Endothelial cell of umbilical vein (primary cell): ENCODE data around the gene NLGN2. TPM values are rescaled to one million over a fixed set of nuclear protein-coding genes. Genes with fewer than 3 reads are reported as not detected.
A peak's percentile ranks its signal among the peaks of the same experiment; 100 is the strongest.

ENCODE experiments used
- Bru-seq: library from RNA; stranded (reverse); fragments of 400-500 nt; gene quantifications from one replicate; lab custom pipeline; 2021; lab: Mats Ljungman, UMichigan
- BruChase-seq, 2 experiments: library from RNA; stranded (reverse); fragments of 400-500 nt; gene quantifications; one replicate each; lab custom pipeline; 2021; lab: Mats Ljungman, UMichigan
- BruUV-seq: library from RNA; stranded (reverse); fragments of 400-500 nt; replicated peaks from 2 replicates; lab custom pipeline; 2021; lab: Mats Ljungman, UMichigan
- CTCF ChIA-PET: fragments of 300-600, 350-600 bp; sonication (Branson Sonifier 250); formaldehyde crosslinking; loops from one replicate; lab custom pipeline; 2021; ENCODE audit warnings: antibody characterized with exemption, inconsistent platforms; lab: Charles Lee
- POLR2A ChIA-PET: fragments of 300-600, 350-600 bp; sonication (Branson Sonifier 250); formaldehyde crosslinking; loops from one replicate; lab custom pipeline; 2021; ENCODE audit warnings: antibody characterized with exemption, inconsistent platforms; lab: Charles Lee
- DNase-seq: peaks from one replicate; pipeline ENCODE4 v3.0.0-alpha.2; 2011; ENCODE audit warnings: low read depth, low spot score
- FAIRE-seq: peaks from 2 replicates; lab custom pipeline; 2011; peaks lifted over from hg19 to GRCh38; lab: Jason Lieb, UNC
- H2AFZ ChIP-seq: 2 replicates; pipeline ENCODE4 v1.6.0; 2012; ENCODE audit warnings: low read depth, low read length, control low read depth, inconsistent platforms
- H3K27ac ChIP-seq: 2 replicates; pipeline ENCODE4 v1.5.1; 2011; ENCODE audit warnings: low read depth, mild to moderate bottlenecking, control low read depth, low read length, moderate library complexity; ENCODE audit not compliant: insufficient read depth
- H3K27me3 ChIP-seq, 2 experiments: 2 replicates each; pipeline versions ENCODE4 v1.6.0 to v1.6.1; 2011; ENCODE audit warnings: low read length in 2 of 2, mixed read lengths in 1 of 2; ENCODE audit not compliant: control insufficient read depth in 2 of 2, insufficient read depth in 2 of 2
- H3K36me3 ChIP-seq, 2 experiments: 2 replicates in 1 of 2; 3 replicates in 1 of 2; pipeline ENCODE4 v1.5.1; 2011; ENCODE audit warnings: low read length in 2 of 2, mild to moderate bottlenecking in 1 of 2, moderate library complexity in 1 of 2; ENCODE audit not compliant: control insufficient read depth in 2 of 2, insufficient read depth in 2 of 2; ENCODE audit errors: extremely low read depth in 1 of 2
- H3K4me1 ChIP-seq: 3 replicates; pipeline ENCODE4 v1.5.1; 2011; ENCODE audit warnings: mild to moderate bottlenecking, low read length; ENCODE audit not compliant: control insufficient read depth, insufficient read depth; ENCODE audit errors: extremely low read depth
- H3K4me2 ChIP-seq: 2 replicates; pipeline ENCODE4 v1.6.1; 2011; ENCODE audit warnings: low read length, control low read depth, mixed read lengths; ENCODE audit not compliant: insufficient read depth
- H3K4me3 ChIP-seq, 3 experiments: fragments of 200-600 bp in 1 of 3; sonication (generic), shearing (Covaris generic) in 1 of 3; replicated peaks in 1 of 3; 2 replicates each; pipeline ENCODE4 v1.5.1; 2011 to 2016; ENCODE audit warnings: control low read depth in 3 of 3, low read length in 3 of 3, mild to moderate bottlenecking in 2 of 3, inconsistent platforms in 1 of 3, low read depth in 1 of 3, moderate library complexity in 1 of 3; ENCODE audit not compliant: insufficient read depth in 1 of 3
- H3K79me2 ChIP-seq: 2 replicates; pipeline ENCODE4 v1.6.0; 2012; ENCODE audit warnings: low read length, inconsistent platforms; ENCODE audit not compliant: control insufficient read depth, insufficient read depth
- H3K9ac ChIP-seq: replicated peaks from 2 replicates; pipeline ENCODE3; 2011; ENCODE audit warnings: low read length, control low read depth; ENCODE audit not compliant: insufficient read depth; ENCODE audit errors: extremely low read depth
- H3K9me1 ChIP-seq: replicated peaks from 3 replicates; pipeline ENCODE4 v1.6.0; 2011; ENCODE audit warnings: mild to moderate bottlenecking, low read length; ENCODE audit not compliant: control insufficient read depth, insufficient read depth; ENCODE audit errors: extremely low read depth
- H3K9me3 ChIP-seq: replicated peaks from 2 replicates; pipeline ENCODE4 v1.5.1; 2012; ENCODE audit warnings: low read length, inconsistent platforms; ENCODE audit not compliant: control insufficient read depth, insufficient read depth
- H4K20me1 ChIP-seq: replicated peaks from 2 replicates; pipeline ENCODE3; 2011; ENCODE audit warnings: mild to moderate bottlenecking, low read length; ENCODE audit not compliant: control insufficient read depth, insufficient read depth; ENCODE audit errors: extremely low read depth
- EZH2 ChIP-seq: IDR thresholded peaks from 2 replicates; pipeline ENCODE4 v1.6.1; 2012; ENCODE audit warnings: borderline replicate concordance, low read depth, mild to moderate bottlenecking, moderate library complexity, low read length, inconsistent platforms; ENCODE audit not compliant: severe bottlenecking
- FOS ChIP-seq: IDR thresholded peaks from 2 replicates; pipeline ENCODE4 v1.6.1; 2011; ENCODE audit warnings: mild to moderate bottlenecking, low read length, moderate library complexity, borderline replicate concordance; ENCODE audit not compliant: insufficient read depth
- GATA2 ChIP-seq: IDR thresholded peaks from 2 replicates; pipeline ENCODE4 v1.7.0; 2011; ENCODE audit warnings: low read depth, mild to moderate bottlenecking, moderate library complexity, mixed read lengths, low read length; ENCODE audit not compliant: insufficient read length, insufficient read depth
- JUN ChIP-seq: IDR thresholded peaks from 2 replicates; pipeline ENCODE4 v1.6.1; 2011; ENCODE audit warnings: borderline replicate concordance, low read depth; ENCODE audit not compliant: insufficient read length, insufficient read depth
- MAX ChIP-seq: IDR thresholded peaks from 2 replicates; pipeline ENCODE4 v1.6.1; 2011; ENCODE audit not compliant: insufficient read depth, insufficient read length
- MYC ChIP-seq: IDR thresholded peaks from one replicate; pipeline ENCODE4 v1.6.1; 2011; ENCODE audit warnings: mild to moderate bottlenecking, low read depth, low read length
- POLR2A ChIP-seq: IDR thresholded peaks from 2 replicates; pipeline ENCODE4 v1.6.1; 2012; ENCODE audit warnings: low read depth, mild to moderate bottlenecking, control low read depth, low read length
- POLR2AphosphoS5 ChIP-seq: IDR thresholded peaks from 2 replicates; pipeline ENCODE4 v1.6.1; 2012; ENCODE audit warnings: low read depth, mild to moderate bottlenecking, control low read depth, low read length, moderate library complexity; ENCODE audit not compliant: insufficient read depth
- dilution Hi-C: fragments of 300-500 bp; cut with MboI; formaldehyde crosslinking; loops from one replicate; pipeline ENCODE4 v1.15.0; 2019; ENCODE audit warnings: low sequenced_read_pairs; ENCODE audit not compliant: extremely low pct_ligation_motif_present
- intact Hi-C: fragments of 100-400 bp; cut with micrococcal nuclease; formaldehyde crosslinking; loops from one replicate; pipeline ENCODE4 v1.10.0; 2022
- long read RNA-seq: library from polyadenylated mRNA; stranded (forward); transcript quantifications from one replicate; pipeline ENCODE4 v2.0.0, GENCODE V29; 2021
- polyA minus RNA-seq, 3 experiments: library from RNA; depleted of rRNA, polyadenylated mRNA; stranded (reverse); fragments of >200 nt; gene quantifications; 1 replicate in 1 of 3; 2 replicates in 2 of 3; pipeline ENCODE4 v1.2.3, GENCODE V29; 2011
- polyA plus RNA-seq, 4 experiments: library from polyadenylated mRNA; depleted of rRNA in 3 of 4; stranded (reverse) in 3 of 4; unstranded in 1 of 4; fragments of >200 nt; gene quantifications; 2 replicates each; pipeline versions ENCODE4 v1.2.1 to v1.2.3, GENCODE V29; 2011 to 2012; ENCODE audit warnings: missing spikeins in 1 of 4
- total RNA-seq: library from RNA; stranded (reverse); gene quantifications from 2 replicates; pipeline ENCODE4 v1.2.3, GENCODE V29; 2021
- TF ChIP-seq, protein P1 (sequence below), 2 donors: IDR thresholded peaks; 1 replicate in 1 of 2; 2 replicates in 1 of 2; pipeline ENCODE4 v1.5.1; 2011; ENCODE audit warnings: low read length in 2 of 2, mild to moderate bottlenecking in 2 of 2, moderate library complexity in 2 of 2, control low read depth in 1 of 2, inconsistent platforms in 1 of 2, low read depth in 1 of 2; ENCODE audit not compliant: insufficient read depth in 1 of 2; ENCODE audit errors: extremely low read depth in 1 of 2

NLGN2 gene
- 25.9 and 29.2 TPM in 2 replicates for total RNA-seq
- 15.4 and 15.5 TPM in 2 replicates for polyA plus RNA-seq
- polyA plus RNA-seq (2011; cell fraction: cytosol; rRNA removed), result 6.5 and 9.7 TPM in 2 replicates
- 75.0 and 90.9 TPM in 2 replicates for polyA plus RNA-seq (2011; cell fraction: nucleus; rRNA removed)
- 22.6 and 37.1 TPM in 2 replicates for polyA plus RNA-seq (2012)
- 8.0 and 12.5 TPM in 2 replicates for polyA minus RNA-seq
- 3.0 TPM for polyA minus RNA-seq (2011; cell fraction: cytosol; rRNA and poly(A)+ RNA removed)
- 9.8 and 14.1 TPM in 2 replicates for polyA minus RNA-seq (2011; cell fraction: nucleus; rRNA and poly(A)+ RNA removed)
- Bru-seq, nascent RNA, result percentile 44 among the genes with signal in this experiment
- percentile 88 among the genes with signal in this experiment for BruChase-seq, experiment 1, labeled RNA remaining after a 6-hour chase
- BruChase-seq, experiment 2, labeled RNA remaining after a 2-hour chase, result percentile 69 among the genes with signal in this experiment
- long read RNA-seq, partial matches to known transcripts, result 0 of 16 reads
- long read RNA-seq, other reads (novel, unspliced or antisense), result 16 of 16 reads

- Histone ChIP-seq H3K4me3 (no peak within 1 kb of the TSS), H4K20me1 (no peaks in the 10 kb centered on the region), H2AFZ (no peak within 1 kb of the TSS), H3K36me3 (peaks cover 0 to 15% of the 10 kb centered on the region in 2 experiments), H3K27me3 (no peaks in the 10 kb centered on the region), H3K9me1 (no peaks in the 10 kb centered on the region), H3K9me3 (no peaks in the 10 kb centered on the region), H3K79me2 (peaks cover 4% of the 10 kb centered on the region), H3K27ac (no peak within 1 kb of the TSS), H3K4me2 (no peak within 1 kb of the TSS), H3K9ac (no peak within 1 kb of the TSS), H3K4me1 (peaks cover 11% of the 10 kb centered on the region)
- TF ChIP-seq EZH2 (no peak), GATA2 (no peak), POLR2AphosphoS5 (no peak), MYC (no peak), FOS (no peak), JUN (no peak), POLR2A (no peak), MAX (no peak)
- TF ChIP-seq, protein P1, sequence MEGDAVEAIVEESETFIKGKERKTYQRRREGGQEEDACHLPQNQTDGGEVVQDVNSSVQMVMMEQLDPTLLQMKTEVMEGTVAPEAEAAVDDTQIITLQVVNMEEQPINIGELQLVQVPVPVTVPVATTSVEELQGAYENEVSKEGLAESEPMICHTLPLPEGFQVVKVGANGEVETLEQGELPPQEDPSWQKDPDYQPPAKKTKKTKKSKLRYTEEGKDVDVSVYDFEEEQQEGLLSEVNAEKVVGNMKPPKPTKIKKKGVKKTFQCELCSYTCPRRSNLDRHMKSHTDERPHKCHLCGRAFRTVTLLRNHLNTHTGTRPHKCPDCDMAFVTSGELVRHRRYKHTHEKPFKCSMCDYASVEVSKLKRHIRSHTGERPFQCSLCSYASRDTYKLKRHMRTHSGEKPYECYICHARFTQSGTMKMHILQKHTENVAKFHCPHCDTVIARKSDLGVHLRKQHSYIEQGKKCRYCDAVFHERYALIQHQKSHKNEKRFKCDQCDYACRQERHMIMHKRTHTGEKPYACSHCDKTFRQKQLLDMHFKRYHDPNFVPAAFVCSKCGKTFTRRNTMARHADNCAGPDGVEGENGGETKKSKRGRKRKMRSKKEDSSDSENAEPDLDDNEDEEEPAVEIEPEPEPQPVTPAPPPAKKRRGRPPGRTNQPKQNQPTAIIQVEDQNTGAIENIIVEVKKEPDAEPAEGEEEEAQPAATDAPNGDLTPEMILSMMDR (IDR thresholded peaks at IDR 0.05; ENCODE audit: extremely low read depth in 1 of 2, insufficient read depth in 1 of 2, low read depth in 1 of 2, low read length in 2 of 2), result no peak
- dilution Hi-C loops, result no loop called here
- ChIA-PET POLR2A (no interaction called here), CTCF (interaction anchor here (0.8 to 1.1 kb wide), 3 partner anchors 15 to 153 kb away, joined by 3 to 4 read pairs (median 3); no protein-coding TSS in a partner anchor)
- DNase-seq (no peak), FAIRE-seq (no peak)
- intact Hi-C loops, result no loop called here
- BruUV-seq, result no TSS peak
Observed at GRCh38 chr17:7407485-7408251, at the start of gene NLGN2. TSS of gene NLGN2 (plus strand) at chr17:7407845. CDS start at chr17:7408256, 411 bp downstream.
